Caco-2 (cell line): ENCODE results near the gene SAMD10. TPM values are rescaled to one million over a fixed set of nuclear protein-coding genes. Genes with fewer than 3 reads are reported as not detected.

Experiments
- BruUV-seq: library from RNA; stranded (reverse); fragments of 400-500 nt; replicated peaks from 2 replicates; lab custom pipeline; 2021; lab: Mats Ljungman, UMichigan
- CTCF ChIA-PET: fragments of 300-600 bp; sonication (Branson Sonifier 250); formaldehyde crosslinking; loops from one replicate; lab custom pipeline; 2022; ENCODE audit warnings: antibody characterized with exemption; lab: Charles Lee
- POLR2A ChIA-PET: fragments of 300-600 bp; sonication (Branson Sonifier 250); formaldehyde crosslinking; loops from one replicate; lab custom pipeline; 2022; ENCODE audit warnings: antibody characterized with exemption; lab: Charles Lee
- DNase-seq, 2 experiments: peaks; one replicate each; pipeline versions ENCODE4 v3.0.0 to v3.0.0-alpha.2; 2020 to 2022
- H3K27me3 ChIP-seq: replicated peaks from 2 replicates; pipeline ENCODE4 v1.6.0; 2011; ENCODE audit warnings: low read length; ENCODE audit not compliant: control insufficient read depth, insufficient read depth
- H3K36me3 ChIP-seq: 2 replicates; pipeline ENCODE4 v1.5.1; 2011; ENCODE audit warnings: low read length; ENCODE audit not compliant: control insufficient read depth, insufficient read depth
- H3K4me1 ChIP-seq: fragments of 250-450 bp; sonication (Bioruptor Pico); 2 replicates; pipeline ENCODE4 v1.5.1; 2020; ENCODE audit warnings: mild to moderate bottlenecking
- H3K4me3 ChIP-seq: 2 replicates; pipeline ENCODE4 v1.5.1; 2011; ENCODE audit warnings: low read depth, mild to moderate bottlenecking, control low read depth, low read length
- H3K9me3 ChIP-seq: fragments of 250-450 bp; sonication (Bioruptor Pico); 2 replicates; pipeline ENCODE4 v1.5.1; 2020; ENCODE audit warnings: mild to moderate bottlenecking, moderate library complexity
- H3K27ac Mint-ChIP-seq: one replicate; pipeline ENCODE4 v1.8.0; 2022; ENCODE audit warnings: mixed read lengths; ENCODE audit not compliant: unreplicated experiment
- H3K27me3 Mint-ChIP-seq: one replicate; pipeline ENCODE4 v1.8.0; 2022; ENCODE audit warnings: mixed read lengths; ENCODE audit not compliant: insufficient read depth, unreplicated experiment
- H3K36me3 Mint-ChIP-seq: one replicate; pipeline ENCODE4 v1.8.0; 2022; ENCODE audit warnings: mild to moderate bottlenecking, mixed read lengths; ENCODE audit not compliant: insufficient read depth, unreplicated experiment
- H3K4me1 Mint-ChIP-seq: one replicate; pipeline ENCODE4 v1.8.0; 2022; ENCODE audit warnings: low read depth, mixed read lengths; ENCODE audit not compliant: unreplicated experiment
- H3K4me3 Mint-ChIP-seq: one replicate; pipeline ENCODE4 v1.8.0; 2022; ENCODE audit warnings: mild to moderate bottlenecking, moderate library complexity, mixed read lengths; ENCODE audit not compliant: unreplicated experiment
- H3K9me3 Mint-ChIP-seq: one replicate; pipeline ENCODE4 v1.8.0; 2022; ENCODE audit warnings: mixed read lengths; ENCODE audit not compliant: unreplicated experiment
- CTCF ChIP-seq, 2 experiments: fragments of 200-600 bp in 1 of 2; IDR thresholded peaks; 1 replicate in 1 of 2; 2 replicates in 1 of 2; pipeline versions ENCODE4 v1.5.1 to v1.8.0; 2011 to 2022; ENCODE audit warnings: antibody characterized with exemption in 1 of 2, control low read depth in 1 of 2, inconsistent platforms in 1 of 2, low read depth in 1 of 2, low read length in 1 of 2, mild to moderate bottlenecking in 1 of 2, moderate library complexity in 1 of 2; ENCODE audit not compliant: insufficient read depth in 1 of 2, severe bottlenecking in 1 of 2, unreplicated experiment in 1 of 2
- intact Hi-C: fragments of 100-400 bp; cut with micrococcal nuclease; formaldehyde crosslinking; loops from one replicate; pipeline ENCODE4 v1.10.0; 2022; ENCODE audit not compliant: unreplicated experiment
- total RNA-seq: library from RNA; stranded (reverse); gene quantifications from 2 replicates; pipeline ENCODE4 v1.2.3, GENCODE V29; 2022

The SAMD10 gene
- total RNA-seq, 1 experiment from 2014 or later: 13.6 TPM

- no TSS peak for BruUV-seq
- Histone ChIP-seq H3K36me3 (peaks cover 25% of the 10 kb centered on the region), H3K9me3 (peaks cover 5% of the 10 kb centered on the region; the same call in 1 of the 2 replicates), H3K4me3 (no peak overlapping the region), H3K27me3 (no peaks in the 10 kb centered on the region), H3K4me1 (peaks cover 14% of the 10 kb centered on the region)
- DNase-seq: no peak
- Mint-ChIP-seq H3K9me3 (no peaks in the 10 kb centered on the region), H3K4me1 (no peaks in the 10 kb centered on the region), H3K27me3 (no peaks in the 10 kb centered on the region), H3K36me3 (peaks cover 97% of the 10 kb centered on the region), H3K27ac (no peak overlapping the region), H3K4me3 (no peak overlapping the region)
- ChIA-PET CTCF (interaction anchor here (1.2 to 1.4 kb wide), 2 partner anchors 27 to 31 kb away, joined by 4 to 5 read pairs; no protein-coding TSS in a partner anchor), POLR2A (interaction anchor here (0.6 kb wide), 1 partner anchor 483 kb away, joined by 7 read pairs; no protein-coding TSS in a partner anchor)
- intact Hi-C loops: no loop called here
- TF ChIP-seq CTCF (IDR thresholded peaks at IDR 0.05; ENCODE audit: insufficient read depth in 1 of 2, low read depth in 1 of 2, low read length in 1 of 2, severe bottlenecking in 1 of 2, unreplicated experiment in 1 of 2): no peak
These were observed 27.5 kb upstream of the SAMD10 start for GRCh38 chr20:64006902-64007301.

GRCh38 chr20:64006490-64006889, 27.0 kb upstream of the SAMD10 start:
- H3K27me3 Mint-ChIP-seq: no peaks in the 10 kb centered on the region
- ChIA-PET POLR2A (interaction anchor here (0.6 kb wide), 1 partner anchor 483 kb away, joined by 7 read pairs; no protein-coding TSS in a partner anchor), CTCF (interaction anchor here (1.2 to 1.4 kb wide), 2 partner anchors 26 to 32 kb away, joined by 4 to 5 read pairs; no protein-coding TSS in a partner anchor)
- Histone ChIP-seq H3K4me1 (peaks cover 14% of the 10 kb centered on the region), H3K4me3 (no peak overlapping the region), H3K36me3 (peaks cover 27% of the 10 kb centered on the region), H3K9me3 (peaks cover 5% of the 10 kb centered on the region; the same call in 1 of the 2 replicates), H3K27me3 (no peaks in the 10 kb centered on the region)
- H3K9me3 Mint-ChIP-seq: no peaks in the 10 kb centered on the region
- no peak overlapping the region for H3K4me3 Mint-ChIP-seq
- BruUV-seq: no TSS peak
- no peak for DNase-seq
- no peaks in the 10 kb centered on the region for H3K4me1 Mint-ChIP-seq
- no peak overlapping the region for H3K27ac Mint-ChIP-seq
- no peak for TF ChIP-seq CTCF (IDR thresholded peaks at IDR 0.05; ENCODE audit: insufficient read depth in 1 of 2, low read depth in 1 of 2, low read length in 1 of 2, severe bottlenecking in 1 of 2, unreplicated experiment in 1 of 2)
- H3K36me3 Mint-ChIP-seq: peaks cover 100% of the 10 kb centered on the region
- intact Hi-C loops: no loop called here

DNA sequence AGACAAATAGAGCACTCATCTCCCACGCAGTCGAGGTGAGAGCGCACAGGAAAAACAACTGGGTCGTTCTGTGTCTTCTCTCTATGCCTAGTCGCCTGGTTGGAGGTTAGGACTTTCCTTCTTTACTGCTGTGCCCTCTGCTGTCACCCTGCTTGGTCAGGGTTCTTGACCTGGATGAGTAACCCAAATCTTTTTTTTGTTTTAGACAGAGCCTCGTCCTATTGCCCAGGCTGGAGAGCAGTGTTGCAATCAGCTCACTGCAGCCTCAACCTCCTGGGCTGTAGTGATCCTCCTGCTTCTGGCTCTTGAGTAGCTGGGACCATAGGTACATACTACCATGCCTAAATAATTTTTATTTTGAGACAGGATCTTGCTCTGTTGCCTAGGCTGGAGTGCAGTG, 26.0 kb upstream of the SAMD10 start:
- Mint-ChIP-seq H3K4me3 (no peak overlapping the region), H3K27ac (no peak overlapping the region), H3K4me1 (no peaks in the 10 kb centered on the region), H3K9me3 (no peaks in the 10 kb centered on the region), H3K36me3 (peaks cover 100% of the 10 kb centered on the region), H3K27me3 (no peaks in the 10 kb centered on the region)
- Histone ChIP-seq H3K4me3 (no peak overlapping the region), H3K4me1 (peaks cover 14% of the 10 kb centered on the region), H3K36me3 (peaks cover 27% of the 10 kb centered on the region), H3K9me3 (peaks cover 5% of the 10 kb centered on the region; the same call in 1 of the 2 replicates), H3K27me3 (no peaks in the 10 kb centered on the region)
- CTCF ChIA-PET: interaction anchor here (3.1 kb wide), 1 partner anchor 25 kb away, joined by 20 read pairs; the partner anchor contains the start of genes PRPF6 and SAMD10
- intact Hi-C loops: no loop called here
- TF ChIP-seq CTCF (IDR thresholded peaks at IDR 0.05; ENCODE audit: insufficient read depth in 1 of 2, low read depth in 1 of 2, low read length in 1 of 2, severe bottlenecking in 1 of 2, unreplicated experiment in 1 of 2): no peak
- no peak for DNase-seq
- POLR2A ChIA-PET: no interaction called here
- BruUV-seq: no TSS peak
